Mononuclear cell (primary cell): Measurements from ENCODE around the gene CCDC171. TPM values are rescaled to one million over a fixed set of nuclear protein-coding genes. Genes with fewer than 3 reads are reported as not detected.
"Not testable (repeated sequence)": the region's sequence is repeated elsewhere in the genome, so short reads cannot be mapped to it uniquely, and the experiment has no call there.

Experiments used
- H3K27me3 ChIP-seq: 2 replicates; pipeline ENCODE4 v1.6.0; 2011; ENCODE audit warnings: low read length, control low read depth; ENCODE audit not compliant: insufficient read depth
- H3K4me1 ChIP-seq: 2 replicates; pipeline ENCODE4 v1.5.1; 2011; ENCODE audit warnings: mild to moderate bottlenecking, low read length, control low read depth; ENCODE audit not compliant: insufficient read depth
- H3K4me3 ChIP-seq: 2 replicates; pipeline ENCODE4 v1.5.1; 2011; ENCODE audit warnings: mild to moderate bottlenecking, low read length, moderate library complexity
- H3K9me3 ChIP-seq: 2 replicates; pipeline ENCODE4 v1.5.1; 2011; ENCODE audit warnings: low read depth, mild to moderate bottlenecking, control low read depth, low read length
- total RNA-seq: library from RNA; depleted of rRNA; stranded (reverse); fragments of >200 nt; gene quantifications from one replicate; pipeline ENCODE4 v1.2.3, GENCODE V29; 2012

The CCDC171 gene
- total RNA-seq, 1 donor, result 1.3 TPM

DNA sequence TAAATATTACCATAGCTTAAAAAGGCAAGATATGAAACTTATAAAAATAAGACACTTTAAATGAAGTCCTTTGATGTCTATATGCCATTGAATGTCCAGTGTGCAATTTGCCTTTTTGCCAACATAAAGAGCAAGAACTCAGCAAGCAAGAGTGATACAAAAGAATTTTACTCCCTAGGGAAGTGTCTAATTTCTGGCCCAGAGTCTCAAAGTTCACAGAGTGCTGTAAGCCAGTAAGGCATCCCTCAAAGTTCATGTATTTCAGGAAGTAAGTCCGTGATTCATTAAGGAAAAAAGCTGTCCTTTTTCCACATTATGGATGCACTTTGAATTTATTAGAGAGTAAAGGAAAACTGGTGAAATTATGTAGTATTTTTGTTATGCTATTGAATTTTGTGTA lies 185.2 kb downstream of the CCDC171 start:
- Histone ChIP-seq H3K4me3 (no peak overlapping the region), H3K4me1 (no peaks in the 10 kb centered on the region), H3K27me3 (no peaks in the 10 kb centered on the region), H3K9me3 (no peaks in the 10 kb centered on the region)

DNA sequence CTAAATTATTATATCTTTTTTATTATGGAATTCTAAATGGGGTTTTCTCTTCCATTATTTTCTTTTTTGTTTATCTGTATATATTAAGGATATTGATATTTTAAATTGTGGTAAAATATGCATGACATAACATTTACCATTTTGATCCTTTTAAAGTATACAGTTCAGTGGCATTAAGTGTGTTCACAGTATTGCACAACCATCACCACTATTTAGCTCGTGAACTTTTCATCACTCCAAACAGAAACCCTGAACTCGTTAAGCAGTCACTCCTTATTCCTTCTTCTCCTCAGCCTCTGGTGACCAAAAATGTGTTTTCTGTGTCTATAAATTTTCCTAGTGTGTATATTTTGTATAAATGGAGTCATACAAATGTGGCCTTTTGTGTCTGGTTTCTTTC lies 188.2 kb downstream of the CCDC171 start:
- Histone ChIP-seq H3K27me3 (no peaks in the 10 kb centered on the region), H3K4me3 (no peak overlapping the region), H3K4me1 (no peaks in the 10 kb centered on the region), H3K9me3 (no peaks in the 10 kb centered on the region)

- no peaks in the 10 kb centered on the region for H3K9me3 ChIP-seq
- no peak overlapping the region for H3K4me3 ChIP-seq
- no peaks in the 10 kb centered on the region for H3K27me3 ChIP-seq
Measured at GRCh38 chr9:15743512-15743911, 190.7 kb downstream of the CCDC171 start.

GRCh38 chr9:15744196-15744595 lies 191.4 kb downstream of the CCDC171 start:
- Histone ChIP-seq H3K4me3 (no peak overlapping the region), H3K27me3 (no peaks in the 10 kb centered on the region), H3K9me3 (no peaks in the 10 kb centered on the region), H3K4me1 (no peaks in the 10 kb centered on the region)

More at GRCh38 chr9:15743512-15743911, 190.7 kb downstream of the CCDC171 start:
- H3K4me1 ChIP-seq, result no peaks in the 10 kb centered on the region

GRCh38 chr9:15746905-15747304 lies 194.1 kb downstream of the CCDC171 start:
- Histone ChIP-seq H3K9me3 (no peaks in the 10 kb centered on the region), H3K4me3 (no peak overlapping the region), H3K4me1 (no peaks in the 10 kb centered on the region), H3K27me3 (no peaks in the 10 kb centered on the region)

GRCh38 chr9:15755660-15756059 lies 202.8 kb downstream of the CCDC171 start:
- H3K27me3 ChIP-seq, result no peaks in the 10 kb centered on the region
- H3K9me3 ChIP-seq, result no peaks in the 10 kb centered on the region
- H3K4me1 ChIP-seq, result no peaks in the 10 kb centered on the region
- H3K4me3 ChIP-seq, result no peak overlapping the region

- H3K4me1 ChIP-seq, result no peaks in the 10 kb centered on the region
- no peaks in the 10 kb centered on the region for H3K9me3 ChIP-seq
- H3K4me3 ChIP-seq, result no peak overlapping the region
- H3K27me3 ChIP-seq, result no peaks in the 10 kb centered on the region
Measured at GRCh38 chr9:15761551-15761950, 208.7 kb downstream of the CCDC171 start.

- Histone ChIP-seq H3K4me1 (no peaks in the 10 kb centered on the region), H3K27me3 (no peaks in the 10 kb centered on the region), H3K4me3 (no peak overlapping the region), H3K9me3 (no peaks in the 10 kb centered on the region)
Measured at GRCh38 chr9:15763371-15763770, 210.5 kb downstream of the CCDC171 start.

DNA sequence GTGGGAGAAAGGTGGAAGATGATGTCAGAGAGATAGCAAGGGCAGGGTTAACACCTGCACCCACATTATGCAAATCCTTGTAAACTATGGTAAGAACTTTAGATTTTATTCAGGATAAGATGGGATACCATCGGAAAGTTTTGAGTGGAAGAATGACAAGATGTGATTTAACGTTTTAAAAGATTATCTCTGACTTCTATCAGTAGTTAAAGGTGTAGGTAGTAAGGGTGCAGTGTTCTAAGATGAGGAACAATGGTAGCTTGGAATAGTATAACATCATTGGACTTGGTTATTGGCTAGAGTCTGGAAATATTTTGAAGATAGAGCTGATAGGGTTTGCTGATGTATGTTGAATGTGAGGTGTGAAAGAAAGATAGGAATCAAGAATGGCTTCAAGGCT lies 211.3 kb downstream of the CCDC171 start:
- no peak overlapping the region for H3K4me3 ChIP-seq

GRCh38 chr9:15769547-15769946 lies 216.7 kb downstream of the CCDC171 start:
- no peaks in the 10 kb centered on the region for H3K27me3 ChIP-seq
- H3K4me1 ChIP-seq, result no peaks in the 10 kb centered on the region
- no peaks in the 10 kb centered on the region for H3K9me3 ChIP-seq
- H3K4me3 ChIP-seq, result no peak overlapping the region

More for the DNA sequence above, 211.3 kb downstream of the CCDC171 start:
- Histone ChIP-seq H3K27me3 (no peaks in the 10 kb centered on the region), H3K9me3 (no peaks in the 10 kb centered on the region), H3K4me1 (no peaks in the 10 kb centered on the region)

- no peaks in the 10 kb centered on the region for H3K4me1 ChIP-seq
- no peaks in the 10 kb centered on the region for H3K27me3 ChIP-seq
- no peaks in the 10 kb centered on the region for H3K9me3 ChIP-seq
- no peak overlapping the region for H3K4me3 ChIP-seq
Measured at GRCh38 chr9:15778861-15779260, 226.0 kb downstream of the CCDC171 start.

- Histone ChIP-seq H3K9me3 (no peaks in the 10 kb centered on the region), H3K4me3 (no peak overlapping the region), H3K27me3 (no peaks in the 10 kb centered on the region), H3K4me1 (no peaks in the 10 kb centered on the region)
Measured at GRCh38 chr9:15782106-15782505, 229.3 kb downstream of the CCDC171 start.

DNA sequence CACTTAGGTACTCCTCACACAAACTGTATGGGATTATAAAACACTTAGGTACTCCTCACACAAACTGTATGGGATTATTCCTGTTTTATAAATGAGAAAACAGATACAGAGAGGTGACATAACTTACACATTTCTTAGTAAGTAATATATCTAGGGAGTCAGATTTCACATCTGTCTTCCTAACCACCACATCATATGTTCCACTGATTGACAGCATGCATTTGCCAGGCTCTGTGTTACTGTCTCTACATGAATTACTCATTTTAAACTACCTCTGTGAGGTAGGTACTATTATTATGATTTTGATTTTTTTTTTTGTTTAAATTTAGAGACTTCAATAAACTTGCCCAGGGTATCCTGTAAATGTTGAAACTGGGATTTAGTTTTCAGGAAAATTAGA lies 232.7 kb downstream of the CCDC171 start:
- Histone ChIP-seq H3K4me3 (no peak overlapping the region), H3K4me1 (no peaks in the 10 kb centered on the region), H3K9me3 (no peaks in the 10 kb centered on the region), H3K27me3 (no peaks in the 10 kb centered on the region)

- no peaks in the 10 kb centered on the region for H3K4me1 ChIP-seq
- H3K9me3 ChIP-seq, result no peaks in the 10 kb centered on the region
- no peaks in the 10 kb centered on the region for H3K27me3 ChIP-seq
- no peak overlapping the region for H3K4me3 ChIP-seq
Measured at GRCh38 chr9:15786616-15787015, 233.8 kb downstream of the CCDC171 start.

DNA sequence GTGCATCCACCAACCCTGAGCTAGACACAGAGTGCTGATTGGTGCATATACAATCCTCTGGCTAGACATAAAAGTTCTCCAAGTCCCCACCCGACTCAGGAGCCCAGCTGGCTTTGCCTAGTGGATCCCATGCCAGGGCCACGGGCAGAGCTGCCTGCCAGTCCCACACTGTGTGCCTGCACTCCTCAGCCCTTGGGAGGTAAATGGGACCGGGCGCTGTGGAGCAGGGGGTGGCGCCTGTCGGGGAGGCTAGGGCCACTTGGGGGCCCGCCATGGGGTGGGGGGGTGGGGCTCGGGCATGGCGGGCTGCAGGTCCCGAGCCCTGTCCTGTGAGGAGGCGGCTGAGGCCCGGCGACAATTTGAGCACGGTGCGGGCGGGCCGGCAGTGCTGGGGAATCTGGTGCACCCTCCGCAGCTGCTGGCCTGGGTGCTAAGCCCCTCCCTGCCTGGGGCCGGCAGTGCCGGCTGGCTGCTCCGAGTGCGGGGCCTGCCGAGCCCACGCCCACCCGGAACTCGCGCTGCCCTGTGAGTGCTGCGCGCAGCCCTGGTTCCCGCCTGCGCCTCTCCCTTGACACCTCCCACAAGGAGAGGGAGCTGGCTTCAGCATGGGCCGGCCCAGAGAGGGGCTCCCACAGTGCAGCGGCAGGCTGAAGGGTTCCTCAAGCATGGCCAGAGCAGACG lies 257.5 kb downstream of the CCDC171 start:
- H3K4me1 ChIP-seq, H3K4me3 ChIP-seq: not testable (repeated sequence)

GRCh38 chr9:15813076-15813475 lies 260.2 kb downstream of the CCDC171 start:
- no peak overlapping the region for H3K4me3 ChIP-seq
- no peaks in the 10 kb centered on the region for H3K4me1 ChIP-seq
- H3K9me3 ChIP-seq, result peaks cover 1% of the 10 kb centered on the region
- no peaks in the 10 kb centered on the region for H3K27me3 ChIP-seq

More for the DNA sequence above, 257.5 kb downstream of the CCDC171 start:
- peaks cover 24% of the 10 kb centered on the region for H3K9me3 ChIP-seq
- H3K27me3 ChIP-seq, result not testable (repeated sequence)
